GM21528 (cell line): Measurements from ENCODE around the gene AGRP.
"Not testable (repeated sequence)": the region's sequence is repeated elsewhere in the genome, so short reads cannot be mapped to it uniquely, and the experiment has no call there.

ENCODE experiments used
- ATAC-seq: cut with Tn5 transposase; IDR thresholded peaks from one replicate; pipeline ENCODE4 v1.9.1; 2021; ENCODE audit warnings: mild to moderate bottlenecking, moderate library complexity; ENCODE audit not compliant: unreplicated experiment, low FRiP score

The AGRP gene

GRCh38 chr16:67483150-67483549 is at the start of gene AGRP:
Gene AGRP, minus strand, starts transcription at chr16:67483547. Its CDS starts 149 bp downstream, at chr16:67483398.
- ATAC-seq = no peak

GRCh38 chr16:67531247-67531646 is 47.9 kb upstream of the AGRP start:
- no peak for ATAC-seq

GRCh38 chr16:67530013-67530939 is 46.9 kb upstream of the AGRP start:
- ATAC-seq = no peak

- no peak for ATAC-seq
These were observed 46.2 kb upstream of the AGRP start for GRCh38 chr16:67529582-67530012.

GRCh38 chr16:67528870-67529581 is 45.7 kb upstream of the AGRP start:
- ATAC-seq = no peak

- ATAC-seq = no peak
These were observed 45.0 kb upstream of the AGRP start, which contains the start of gene RIPOR1 for GRCh38 chr16:67528222-67528869. Gene RIPOR1, plus strand, starts transcription at chr16:67528829. Its CDS starts 9,618 bp downstream, at chr16:67538447.

GRCh38 chr16:67526149-67526791 is 42.9 kb upstream of the AGRP start:
- ATAC-seq = no peak

GRCh38 chr16:67525176-67525860 is 42.0 kb upstream of the AGRP start:
- no peak for ATAC-seq

GRCh38 chr16:67521095-67521804 is 37.9 kb upstream of the AGRP start:
- ATAC-seq = peak; percentile 67

GRCh38 chr16:67519242-67519641 is 35.9 kb upstream of the AGRP start:
- ATAC-seq = no peak

GRCh38 chr16:67518676-67519075 is 35.3 kb upstream of the AGRP start:
- no peak for ATAC-seq

- ATAC-seq = no peak
These were observed 34.5 kb upstream of the AGRP start for GRCh38 chr16:67517661-67518423.

- ATAC-seq = no peak
These were observed 33.8 kb upstream of the AGRP start for GRCh38 chr16:67517155-67517445.

- ATAC-seq = no peak
These were observed 33.2 kb upstream of the AGRP start for GRCh38 chr16:67516296-67517154.

GRCh38 chr16:67514382-67514828 is 31.1 kb upstream of the AGRP start:
- ATAC-seq = peak; percentile 47

GRCh38 chr16:67513892-67514291 is 30.5 kb upstream of the AGRP start:
- not testable (repeated sequence) for ATAC-seq

- ATAC-seq = no peak
These were observed 25.7 kb upstream of the AGRP start for GRCh38 chr16:67509016-67509415.

- no peak for ATAC-seq
These were observed 23.1 kb upstream of the AGRP start for GRCh38 chr16:67506468-67506867.
